Transverse colon (tissue), 4 donors: ENCODE measurements around the gene FAH. TPM values are rescaled to one million over a fixed set of nuclear protein-coding genes. Genes with fewer than 3 reads are reported as not detected.

Source experiments
- DNase-seq: peaks from one replicate; pipeline ENCODE4 v3.0.0-alpha.2; 2019
- H3K27ac ChIP-seq, 4 donors: fragments of 200-600 bp; sonication (generic); 2 replicates each; pipeline ENCODE4 v1.5.1; 2016 to 2018; ENCODE audit warnings: inconsistent platforms in 4 of 4
- H3K27me3 ChIP-seq: fragments of 200-600 bp; sonication (generic); 2 replicates; pipeline ENCODE4 v1.5.1; 2017; ENCODE audit warnings: inconsistent platforms
- H3K36me3 ChIP-seq, 4 donors: fragments of 200-600 bp; sonication (generic); 2 replicates each; pipeline ENCODE4 v1.5.1; 2017 to 2019; ENCODE audit warnings: inconsistent platforms in 4 of 4
- H3K4me1 ChIP-seq, 4 donors: fragments of 200-600 bp; sonication (generic); 2 replicates each; pipeline ENCODE4 v1.5.1; 2017 to 2020; ENCODE audit warnings: inconsistent platforms in 4 of 4
- H3K4me3 ChIP-seq, 4 donors: fragments of 200-600 bp; sonication (generic); 1 replicate in 1 of 4; 2 replicates in 3 of 4; pipeline versions ENCODE4 v1.5.1 to v1.6.1; 2017 to 2019; ENCODE audit warnings: inconsistent platforms in 4 of 4
- H3K9me3 ChIP-seq, 2 donors: fragments of 200-600 bp; sonication (generic); 2 replicates each; pipeline ENCODE4 v1.5.1; 2017 to 2019; ENCODE audit warnings: inconsistent platforms in 2 of 2
- CTCF ChIP-seq, 5 experiments: fragments of 200-600 bp in 3 of 5; fragments of 450-650 bp in 2 of 5; sonication (generic) in 3 of 5; IDR thresholded peaks; 1 replicate in 2 of 5; 2 replicates in 3 of 5; pipeline ENCODE4 v1.5.1; 2016 to 2017; ENCODE audit warnings: antibody characterized with exemption in 5 of 5, inconsistent platforms in 3 of 5, mild to moderate bottlenecking in 2 of 5, moderate library complexity in 1 of 5
- EP300 ChIP-seq: sonication (generic); formaldehyde crosslinking; IDR thresholded peaks from one replicate; pipeline ENCODE4 v1.6.1; 2017; ENCODE audit warnings: antibody characterized with exemption, low read depth
- POLR2A ChIP-seq: fragments of 450-650 bp; IDR thresholded peaks from one replicate; pipeline ENCODE4 v1.6.1; 2016; ENCODE audit warnings: antibody characterized with exemption, mild to moderate bottlenecking, moderate library complexity
- POLR2AphosphoS5 ChIP-seq, 3 donors: sonication (generic); formaldehyde crosslinking; IDR thresholded peaks; one replicate each; pipeline ENCODE4 v1.6.1; 2016; ENCODE audit warnings: antibody characterized with exemption in 3 of 3
- WGBS, 2 donors: methylation state at CpG; one replicate each; pipeline ENCODE4 v1.1.5; 2018; ENCODE audit warnings: low coverage in 1 of 2; 5-methylcytosine and 5-hydroxymethylcytosine counted together
- in situ Hi-C, 4 donors: fragments of 200-750 bp; cut with MboI; loops; one replicate each; pipeline versions ENCODE4 v1.15.0 to v1.15.1; 2017; ENCODE audit warnings: low sequenced_read_pairs in 3 of 4, low pct_ligation_motif_present in 1 of 4, low pct_unique_long_range_greater_than_20kb in 1 of 4
- intact Hi-C: fragments of 100-400 bp; cut with DNase I; formaldehyde crosslinking; loops from one replicate; pipeline ENCODE4 v1.15.1; 2023; ENCODE audit warnings: low total_unique reads
- total RNA-seq, 4 donors: library from RNA; depleted of rRNA; stranded (reverse); fragments of >200 nt; gene quantifications; one replicate each; pipeline ENCODE4 v1.1.0, GENCODE V29; 2016

FAH gene
- total RNA-seq, 4 donors from 2014 or later: 5.6 to 10.6 (median 8.7) TPM

DNA sequence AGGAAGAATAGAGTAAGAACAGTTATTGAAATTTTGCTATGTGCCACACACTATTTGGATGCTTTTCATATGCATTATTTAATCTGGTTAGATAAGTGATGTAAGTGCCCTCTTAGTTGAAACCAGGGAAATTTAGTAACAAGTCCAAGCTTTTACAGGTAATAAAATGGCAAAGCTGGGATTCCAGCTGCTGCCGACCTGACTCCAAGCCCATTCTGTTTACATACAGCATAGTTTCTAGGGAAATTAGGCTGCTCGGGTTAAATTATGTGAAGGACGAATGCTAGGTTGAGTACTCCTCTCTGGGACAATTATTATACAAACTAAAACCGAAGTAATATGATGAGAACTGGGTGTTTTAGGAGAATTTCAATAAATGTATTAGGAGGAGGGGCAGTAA is 38.7 kb upstream of the FAH start:
- H3K27ac ChIP-seq: no peak overlapping the region
- H3K27me3 ChIP-seq: no peaks in the 10 kb centered on the region
- H3K4me1 ChIP-seq: peaks cover 0 to 33% (median 5%) of the 10 kb centered on the region in 4 donors
- DNase-seq: no peak
- intact Hi-C loops (no loop called here), in situ Hi-C loops (no loop called here)
- H3K4me3 ChIP-seq: no peak overlapping the region
- H3K36me3 ChIP-seq: no peaks in the 10 kb centered on the region
- TF ChIP-seq POLR2AphosphoS5 (IDR thresholded peaks at IDR 0.05): no peak
- no peak for TF ChIP-seq EP300
- no peak for TF ChIP-seq POLR2A
- no peak for TF ChIP-seq CTCF (IDR thresholded peaks at IDR 0.05)
- WGBS, 2 donors: 38 to 42% methylated on average over 4 of the region's 4 CpGs
- H3K9me3 ChIP-seq: no peaks in the 10 kb centered on the region

- intact Hi-C loops: no loop called here
- no peak overlapping the region for H3K4me3 ChIP-seq
- TF ChIP-seq POLR2AphosphoS5 (IDR thresholded peaks at IDR 0.05): no peak
- no peak for TF ChIP-seq CTCF (IDR thresholded peaks at IDR 0.05)
- TF ChIP-seq POLR2A: no peak
- TF ChIP-seq EP300: no peak
- WGBS, 2 donors: 62 to 75% methylated on average over 1 of the region's 1 CpG
- no peak overlapping the region for H3K27ac ChIP-seq
- H3K36me3 ChIP-seq: no peaks in the 10 kb centered on the region
- no peaks in the 10 kb centered on the region for H3K27me3 ChIP-seq
- H3K9me3 ChIP-seq: no peaks in the 10 kb centered on the region
- H3K4me1 ChIP-seq: peaks cover 0 to 33% (median 5%) of the 10 kb centered on the region in 4 donors
- DNase-seq: no peak
- in situ Hi-C loops: no loop called here
These were observed 37.8 kb upstream of the FAH start for GRCh38 chr15:80115021-80115420.

- H3K4me3 ChIP-seq: no peak overlapping the region
- in situ Hi-C loops (no loop called here), intact Hi-C loops (no loop called here)
- DNase-seq: no peak
- H3K9me3 ChIP-seq: no peaks in the 10 kb centered on the region
- no peaks in the 10 kb centered on the region for H3K27me3 ChIP-seq
- peaks cover 0 to 18% (median 3%) of the 10 kb centered on the region in 4 donors for H3K36me3 ChIP-seq
- TF ChIP-seq EP300: no peak
- no peak for TF ChIP-seq POLR2A
- no peak for TF ChIP-seq POLR2AphosphoS5 (IDR thresholded peaks at IDR 0.05)
- TF ChIP-seq CTCF (IDR thresholded peaks at IDR 0.05): no peak
- WGBS, 2 donors: 83 to 100% methylated on average over 2 of the region's 2 CpGs
- H3K27ac ChIP-seq: no peak overlapping the region
- H3K4me1 ChIP-seq: peaks cover 0 to 16% (median 3%) of the 10 kb centered on the region in 4 donors
These were observed 33.8 kb upstream of the FAH start for GRCh38 chr15:80118956-80119355.

- Histone ChIP-seq H3K9me3 (no peaks in the 10 kb centered on the region), H3K27me3 (no peaks in the 10 kb centered on the region), H3K4me3 (no peak overlapping the region), H3K36me3 (peaks cover 0 to 19% (median 9%) of the 10 kb centered on the region in 4 donors), H3K27ac (no peak overlapping the region), H3K4me1 (peaks cover 0 to under 1% (median 0%) of the 10 kb centered on the region in 4 donors)
- in situ Hi-C loops (no loop called here), intact Hi-C loops (no loop called here)
- DNase-seq: no peak
- TF ChIP-seq CTCF (IDR thresholded peaks at IDR 0.05): no peak
- TF ChIP-seq POLR2A: no peak
- TF ChIP-seq POLR2AphosphoS5 (IDR thresholded peaks at IDR 0.05): no peak
- no peak for TF ChIP-seq EP300
- 89 to 91% methylated on average over 1 of the region's 1 CpG for WGBS, 2 donors
These were observed 32.2 kb upstream of the FAH start for GRCh38 chr15:80120636-80121035.
